GM12873 (cell line): ENCODE measurements around the gene KIDINS220.

Experiments used
- TF ChIP-seq, protein P1 (sequence below): IDR thresholded peaks from 2 replicates; pipeline ENCODE4 v1.5.1; 2012; ENCODE audit warnings: low read depth, mild to moderate bottlenecking, moderate library complexity, low read length, control low read depth; ENCODE audit not compliant: insufficient read depth; ENCODE audit errors: missing control alignments

Gene KIDINS220

DNA sequence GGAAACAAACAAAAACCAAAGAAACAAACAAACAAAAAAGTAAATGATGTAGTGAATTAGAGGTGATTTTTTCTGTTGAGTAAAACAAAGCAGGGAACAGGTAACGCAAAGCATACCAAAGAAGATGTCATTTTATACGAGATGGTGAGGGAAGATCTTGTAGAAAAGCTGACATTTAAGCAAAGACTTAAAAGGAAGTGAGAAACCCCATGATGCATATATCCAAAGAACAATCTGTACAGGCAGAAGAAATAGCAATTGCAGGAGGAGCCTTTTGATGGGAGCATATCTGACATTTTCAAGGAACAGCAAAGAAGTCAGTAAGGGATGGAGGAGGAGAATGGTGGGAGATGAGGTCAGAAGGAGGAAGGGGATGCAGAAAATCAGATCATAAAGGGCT, 63.0 kb downstream of the KIDINS220 start:
- TF ChIP-seq, protein P1, sequence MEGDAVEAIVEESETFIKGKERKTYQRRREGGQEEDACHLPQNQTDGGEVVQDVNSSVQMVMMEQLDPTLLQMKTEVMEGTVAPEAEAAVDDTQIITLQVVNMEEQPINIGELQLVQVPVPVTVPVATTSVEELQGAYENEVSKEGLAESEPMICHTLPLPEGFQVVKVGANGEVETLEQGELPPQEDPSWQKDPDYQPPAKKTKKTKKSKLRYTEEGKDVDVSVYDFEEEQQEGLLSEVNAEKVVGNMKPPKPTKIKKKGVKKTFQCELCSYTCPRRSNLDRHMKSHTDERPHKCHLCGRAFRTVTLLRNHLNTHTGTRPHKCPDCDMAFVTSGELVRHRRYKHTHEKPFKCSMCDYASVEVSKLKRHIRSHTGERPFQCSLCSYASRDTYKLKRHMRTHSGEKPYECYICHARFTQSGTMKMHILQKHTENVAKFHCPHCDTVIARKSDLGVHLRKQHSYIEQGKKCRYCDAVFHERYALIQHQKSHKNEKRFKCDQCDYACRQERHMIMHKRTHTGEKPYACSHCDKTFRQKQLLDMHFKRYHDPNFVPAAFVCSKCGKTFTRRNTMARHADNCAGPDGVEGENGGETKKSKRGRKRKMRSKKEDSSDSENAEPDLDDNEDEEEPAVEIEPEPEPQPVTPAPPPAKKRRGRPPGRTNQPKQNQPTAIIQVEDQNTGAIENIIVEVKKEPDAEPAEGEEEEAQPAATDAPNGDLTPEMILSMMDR: no peak

DNA sequence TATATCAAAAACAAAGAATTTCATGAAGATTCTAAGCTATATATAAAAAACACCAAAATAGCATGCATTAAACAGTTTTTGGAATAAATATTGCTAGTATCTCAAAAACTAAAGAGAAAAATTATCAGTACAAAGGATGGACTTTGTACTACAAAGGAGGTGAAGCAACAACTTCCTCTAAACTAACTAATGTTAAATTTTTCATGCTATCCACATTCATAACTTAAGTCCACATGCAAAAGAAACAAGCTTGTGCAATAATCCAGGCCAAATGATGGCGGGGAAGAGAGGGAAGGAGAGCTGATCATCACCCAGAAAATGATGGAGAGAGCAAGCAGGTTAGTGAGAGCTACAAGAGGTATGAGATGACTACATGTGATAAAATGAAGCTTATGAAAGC, 70.1 kb downstream of the KIDINS220 start:
- TF ChIP-seq, protein P1: no peak

DNA sequence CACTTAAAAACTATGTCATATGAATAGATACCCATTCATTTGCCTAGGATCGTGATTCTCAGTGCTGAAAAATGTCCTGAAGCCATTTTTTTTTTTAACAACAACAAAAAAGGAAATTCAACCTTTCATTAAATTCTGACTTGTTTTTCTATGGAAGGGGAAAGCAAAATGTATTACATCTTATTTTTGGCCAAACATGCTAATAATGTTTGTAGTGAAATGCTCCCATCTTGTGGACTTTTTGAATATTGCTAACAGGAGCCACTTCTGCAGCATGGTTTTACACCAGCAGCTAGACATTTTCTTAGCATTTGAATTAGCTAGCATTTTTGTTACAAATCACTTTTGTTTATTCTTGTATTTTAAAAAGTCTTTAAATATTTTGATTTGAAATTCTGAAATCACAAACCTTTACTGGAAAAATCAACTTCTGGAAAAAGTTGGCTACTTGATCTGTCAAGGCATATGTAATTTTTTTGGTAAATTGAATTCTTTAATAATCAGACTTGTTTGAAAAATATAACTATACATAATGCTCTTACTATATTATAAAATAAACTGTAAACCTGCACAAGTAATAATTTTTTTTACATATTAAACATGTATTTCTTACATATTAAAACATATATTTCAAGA, 75.8 kb downstream of the KIDINS220 start:
- TF ChIP-seq, protein P1: peak; percentile 43

DNA sequence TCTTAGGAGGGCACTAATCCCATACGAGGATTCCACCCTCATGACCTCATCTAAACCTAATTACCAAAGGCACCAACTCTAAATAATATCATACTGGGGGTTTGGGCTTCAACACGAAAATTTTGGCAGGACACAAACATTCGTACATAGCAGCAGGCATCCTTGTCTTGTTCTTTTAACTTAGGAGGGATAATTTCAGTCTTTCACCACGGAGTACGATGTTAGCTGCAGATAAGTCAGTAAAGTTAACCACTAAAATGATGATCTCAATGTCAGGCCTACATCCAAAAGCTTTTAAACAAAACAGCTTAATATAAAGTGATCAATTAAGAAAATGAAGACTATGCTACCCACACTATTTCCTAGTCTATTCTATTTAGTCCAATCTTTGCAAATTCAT, 80.7 kb downstream of the KIDINS220 start:
- TF ChIP-seq, protein P1: no peak

DNA sequence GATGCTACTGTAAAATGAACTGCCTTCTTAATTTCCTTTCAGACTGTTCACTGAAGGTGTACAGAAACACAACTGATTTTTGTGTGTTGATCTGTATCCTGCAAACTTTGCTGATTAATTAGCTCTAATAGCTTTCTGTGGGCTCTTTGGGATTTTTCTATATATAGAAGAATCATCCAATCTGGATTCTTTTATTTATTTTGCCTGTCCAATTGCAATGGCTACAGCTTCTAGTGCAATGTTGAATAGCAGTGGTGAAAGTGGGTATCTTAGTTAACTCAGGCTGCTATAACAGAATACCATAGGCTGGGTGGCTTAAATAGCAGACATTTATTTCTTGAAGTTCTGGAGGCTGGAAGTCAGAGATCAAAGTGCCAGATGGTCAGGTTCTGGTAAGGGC, 81.2 kb downstream of the KIDINS220 start:
- TF ChIP-seq, protein P1: no peak

DNA sequence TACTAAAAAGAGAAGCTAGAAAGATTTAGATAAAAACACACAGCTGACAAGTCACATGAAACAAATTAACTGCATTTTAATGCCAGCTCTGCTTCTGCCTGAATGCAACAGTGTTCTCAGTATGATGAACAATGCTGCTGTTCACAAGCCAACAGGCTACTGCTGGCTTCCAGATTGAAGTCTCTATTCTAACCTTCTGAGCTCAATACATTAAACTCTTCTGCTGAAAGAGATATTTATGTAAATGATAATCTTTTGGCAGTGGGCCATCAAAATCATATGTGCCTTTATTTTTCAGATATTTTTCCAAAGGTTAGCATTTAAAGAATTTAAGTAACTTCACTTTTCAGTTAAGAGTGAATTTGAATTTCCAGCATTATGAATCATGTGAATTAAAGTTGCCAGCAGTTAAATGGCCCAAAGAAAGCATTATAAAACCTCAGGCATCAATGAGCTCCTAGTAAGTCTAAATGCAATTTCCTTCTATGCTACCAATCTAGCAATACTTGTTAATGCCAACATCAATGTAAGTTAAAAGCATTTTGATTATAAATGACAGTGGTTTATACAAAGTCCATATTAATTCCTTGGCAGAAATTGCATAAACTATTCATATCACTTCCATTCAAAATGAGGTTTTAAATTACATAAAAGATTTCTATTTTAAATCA, 83.2 kb downstream of the KIDINS220 start:
- TF ChIP-seq, protein P1: no peak

DNA sequence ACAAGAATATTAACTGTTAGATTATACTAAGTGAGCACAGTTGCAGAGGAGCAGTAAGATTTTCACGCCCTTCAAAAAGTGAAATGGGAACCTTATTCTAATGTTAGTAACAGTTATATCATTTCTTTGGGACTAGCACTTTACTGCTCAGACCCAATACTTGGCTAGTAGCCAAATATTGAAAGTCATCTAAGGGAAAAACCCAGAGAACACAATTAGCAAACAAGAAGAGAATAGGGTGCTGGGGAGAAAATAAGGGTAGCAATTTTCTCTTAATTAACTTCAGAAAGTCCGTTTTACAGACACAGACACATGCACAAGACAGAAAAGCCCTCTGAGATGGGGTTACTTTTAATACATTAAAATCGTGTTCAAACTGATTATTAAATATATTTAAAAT, 83.8 kb downstream of the KIDINS220 start:
- TF ChIP-seq, protein P1: no peak
